NCI-H2227 treated with DMSO at 0.1 percent for 48 hours (cell line): ENCODE measurements around the gene KCNK7.

ENCODE experiments used
- DNase-seq: peaks from one replicate; lab custom pipeline; 2025; lab: John Stamatoyannopoulos, UW

The KCNK7 gene

GRCh38 chr11:65586676-65587075, 8.9 kb downstream of the KCNK7 start:
- DNase-seq: no peak

GRCh38 chr11:65586247-65586630, 9.4 kb downstream of the KCNK7 start:
- DNase-seq: no peak

- DNase-seq: no peak
Observed at GRCh38 chr11:65585396-65586246, 10.0 kb downstream of the KCNK7 start.

GRCh38 chr11:65584723-65585171, 10.9 kb downstream of the KCNK7 start:
- DNase-seq: no peak

- no peak for DNase-seq
Observed at GRCh38 chr11:65584106-65584505, 11.5 kb downstream of the KCNK7 start.

GRCh38 chr11:65583589-65583988, 12.0 kb downstream of the KCNK7 start:
- DNase-seq: no peak

- DNase-seq: no peak
Observed at GRCh38 chr11:65581928-65582327, 13.7 kb downstream of the KCNK7 start.

GRCh38 chr11:65580756-65581155, 14.8 kb downstream of the KCNK7 start:
- no peak for DNase-seq

GRCh38 chr11:65580031-65580692, 15.4 kb downstream of the KCNK7 start:
- DNase-seq: no peak

- no peak for DNase-seq
Observed at GRCh38 chr11:65579291-65579690, 16.3 kb downstream of the KCNK7 start.

GRCh38 chr11:65578667-65579066, 16.9 kb downstream of the KCNK7 start:
- DNase-seq: no peak

GRCh38 chr11:65578134-65578533, 17.5 kb downstream of the KCNK7 start:
- no peak for DNase-seq

GRCh38 chr11:65577756-65578109, 17.9 kb downstream of the KCNK7 start:
- no peak for DNase-seq

GRCh38 chr11:65576867-65577755, 18.5 kb downstream of the KCNK7 start:
- no peak for DNase-seq

- DNase-seq: no peak
Observed at GRCh38 chr11:65576232-65576866, 19.3 kb downstream of the KCNK7 start.

- DNase-seq: no peak
Observed at GRCh38 chr11:65575568-65576231, 19.9 kb downstream of the KCNK7 start, which contains the start of gene EHBP1L1. Gene EHBP1L1 (plus strand): TSS chr11:65576053. CDS start chr11:65576303, 250 bp downstream.

GRCh38 chr11:65574811-65575567, 20.6 kb downstream of the KCNK7 start:
- DNase-seq: peak; percentile 11

- peak; percentile 85 for DNase-seq
Observed at GRCh38 chr11:65574109-65574810, 21.3 kb downstream of the KCNK7 start.

- DNase-seq: no peak
Observed at GRCh38 chr11:65573391-65574079, 22.1 kb downstream of the KCNK7 start.
